Thyroid gland (tissue), 4 donors: ENCODE data around the gene KIRREL3. TPM values are rescaled to one million over a fixed set of nuclear protein-coding genes. Genes with fewer than 3 reads are reported as not detected.

ENCODE experiments used
- DNase-seq, 2 donors: peaks; one replicate each; pipeline ENCODE4 v3.0.0-alpha.2; 2019
- H3K27ac ChIP-seq, 3 donors: fragments of 200-600 bp; sonication (generic); 1 replicate in 2 of 3; 2 replicates in 1 of 3; pipeline ENCODE4 v1.5.1; 2016 to 2019; ENCODE audit warnings: mild to moderate bottlenecking in 1 of 3, moderate library complexity in 1 of 3
- H3K27me3 ChIP-seq: fragments of 200-600 bp; sonication (generic); one replicate; pipeline ENCODE4 v1.5.1; 2019
- H3K36me3 ChIP-seq, 2 donors: fragments of 200-600 bp; sonication (generic); one replicate each; pipeline ENCODE4 v1.5.1; 2016 to 2019
- H3K4me1 ChIP-seq, 2 donors: fragments of 200-600 bp; sonication (generic); one replicate each; pipeline ENCODE4 v1.5.1; 2017 to 2019
- H3K4me3 ChIP-seq, 3 donors: fragments of 200-600 bp; sonication (generic); replicated peaks in 1 of 3; 1 replicate in 2 of 3; 2 replicates in 1 of 3; pipeline ENCODE4 v1.5.1; 2016; ENCODE audit warnings: mild to moderate bottlenecking in 1 of 3
- H3K9me3 ChIP-seq: fragments of 200-600 bp; sonication (generic); one replicate; pipeline ENCODE4 v1.5.1; 2017
- CTCF ChIP-seq, 6 experiments: fragments of 200-600 bp in 3 of 6; fragments of 450-650 bp in 3 of 6; sonication (generic) in 3 of 6; IDR thresholded peaks; one replicate each; pipeline ENCODE4 v1.5.1; 2016 to 2019; ENCODE audit warnings: antibody characterized with exemption in 6 of 6, mild to moderate bottlenecking in 2 of 6, inconsistent platforms in 1 of 6, moderate library complexity in 1 of 6
- POLR2A ChIP-seq, 2 donors: fragments of 450-650 bp; IDR thresholded peaks; one replicate each; pipeline ENCODE4 v1.6.1; 2017; ENCODE audit warnings: antibody characterized with exemption in 2 of 2, mild to moderate bottlenecking in 2 of 2, moderate library complexity in 1 of 2
- WGBS, 2 donors: methylation state at CpG; one replicate each; pipeline ENCODE4 v1.1.5; 2017; 5-methylcytosine and 5-hydroxymethylcytosine counted together
- intact Hi-C: fragments of 100-400 bp; cut with DNase I; formaldehyde crosslinking; loops from one replicate; pipeline ENCODE4 v1.15.1; 2023
- total RNA-seq, 4 donors: library from RNA; depleted of rRNA; stranded (reverse); fragments of >200 nt; gene quantifications; one replicate each; pipeline ENCODE4 v1.2.3, GENCODE V29; 2016

KIRREL3 gene
- total RNA-seq, 4 donors from 2014 or later: 0.78 TPM; not detected in 3

GRCh38 chr11:126511475-126512115 lies 489.0 kb downstream of the KIRREL3 start:
- intact Hi-C loops: no loop called here

GRCh38 chr11:126510621-126511370 lies 489.8 kb downstream of the KIRREL3 start:
- WGBS, 2 donors: 62 to 67% methylated on average over 4 to 5 of the region's 5 CpGs
- TF ChIP-seq CTCF (IDR thresholded peaks at IDR 0.05): no peak
- TF ChIP-seq POLR2A (IDR thresholded peaks at IDR 0.05): no peak
- intact Hi-C loops: no loop called here
- no peaks in the 10 kb centered on the region for H3K36me3 ChIP-seq
- H3K27ac ChIP-seq: no peak overlapping the region
- H3K27me3 ChIP-seq: no peaks in the 10 kb centered on the region
- H3K4me3 ChIP-seq: no peak overlapping the region
- H3K9me3 ChIP-seq: no peaks in the 10 kb centered on the region
- DNase-seq: no peak
- no peaks in the 10 kb centered on the region for H3K4me1 ChIP-seq

More at GRCh38 chr11:126511475-126512115, 489.0 kb downstream of the KIRREL3 start:
- Histone ChIP-seq H3K36me3 (no peaks in the 10 kb centered on the region), H3K4me1 (no peaks in the 10 kb centered on the region), H3K27me3 (no peaks in the 10 kb centered on the region), H3K9me3 (no peaks in the 10 kb centered on the region), H3K27ac (no peak overlapping the region), H3K4me3 (no peak overlapping the region)
- no peak for DNase-seq
- 82 to 83% methylated on average over 12 to 14 of the region's 14 CpGs for WGBS, 2 donors
- TF ChIP-seq CTCF (IDR thresholded peaks at IDR 0.05) (no peak), POLR2A (IDR thresholded peaks at IDR 0.05) (no peak)

- WGBS, 2 donors: 52 to 66% methylated on average over 8 of the region's 8 CpGs
- no peaks in the 10 kb centered on the region for H3K4me1 ChIP-seq
- H3K27me3 ChIP-seq: no peaks in the 10 kb centered on the region
- DNase-seq: no peak
- H3K4me3 ChIP-seq: no peak overlapping the region
- no peaks in the 10 kb centered on the region for H3K36me3 ChIP-seq
- intact Hi-C loops: no loop called here
- TF ChIP-seq POLR2A (IDR thresholded peaks at IDR 0.05): no peak
- no peak for TF ChIP-seq CTCF (IDR thresholded peaks at IDR 0.05)
- H3K27ac ChIP-seq: no peak overlapping the region
- H3K9me3 ChIP-seq: no peaks in the 10 kb centered on the region
These were observed 492.9 kb downstream of the KIRREL3 start for GRCh38 chr11:126507646-126508045.

- no peaks in the 10 kb centered on the region for H3K4me1 ChIP-seq
- no peaks in the 10 kb centered on the region for H3K9me3 ChIP-seq
- no peaks in the 10 kb centered on the region for H3K36me3 ChIP-seq
- intact Hi-C loops: no loop called here
- TF ChIP-seq CTCF (IDR thresholded peaks at IDR 0.05) (no peak), POLR2A (IDR thresholded peaks at IDR 0.05) (no peak)
- DNase-seq: no peak
- H3K27me3 ChIP-seq: no peaks in the 10 kb centered on the region
- no peak overlapping the region for H3K4me3 ChIP-seq
- 86 to 92% methylated on average over 4 of the region's 4 CpGs for WGBS, 2 donors
- H3K27ac ChIP-seq: no peak overlapping the region
These were observed 493.8 kb downstream of the KIRREL3 start for GRCh38 chr11:126506789-126507188.

GRCh38 chr11:126502982-126503381 lies 497.6 kb downstream of the KIRREL3 start:
- no peak for TF ChIP-seq CTCF (IDR thresholded peaks at IDR 0.05)
- no peak for TF ChIP-seq POLR2A (IDR thresholded peaks at IDR 0.05)
- WGBS, 2 donors: 18 to 26% methylated on average over 5 of the region's 5 CpGs
- no peak for DNase-seq
- intact Hi-C loops: no loop called here
- Histone ChIP-seq H3K27me3 (no peaks in the 10 kb centered on the region), H3K9me3 (no peaks in the 10 kb centered on the region), H3K36me3 (no peaks in the 10 kb centered on the region), H3K4me1 (no peaks in the 10 kb centered on the region), H3K27ac (no peak overlapping the region), H3K4me3 (no peak overlapping the region)
